ENCODE results near the gene FAM171A1.
"Not testable (repeated sequence)": the region's sequence is repeated elsewhere in the genome, so short reads cannot be mapped to it uniquely, and the experiment has no call there.

Gene FAM171A1

GRCh38 chr10:15370856-15371701 lies at the start of gene FAM171A1:
FAM171A1 (minus strand) TSS chr10:15371289; CDS start chr10:15371052, 237 bp downstream.
- peak; percentile 60 for DNase-seq

- no peak for DNase-seq
Measured at GRCh38 chr10:15420858-15421257, 49.8 kb upstream of the FAM171A1 start.

GRCh38 chr10:15419279-15419874 lies 48.3 kb upstream of the FAM171A1 start:
- peak; percentile 29 for DNase-seq

- no peak for DNase-seq
Measured at GRCh38 chr10:15416034-15416433, 44.9 kb upstream of the FAM171A1 start.

GRCh38 chr10:15411010-15411409 lies 39.9 kb upstream of the FAM171A1 start:
- no peak for DNase-seq

- not testable (repeated sequence) for DNase-seq
Measured at GRCh38 chr10:15409350-15409749, 38.3 kb upstream of the FAM171A1 start.

- no peak for DNase-seq
Measured at GRCh38 chr10:15408557-15408956, 37.5 kb upstream of the FAM171A1 start.

- DNase-seq: no peak
Measured at GRCh38 chr10:15405319-15405718, 34.2 kb upstream of the FAM171A1 start.

- DNase-seq: no peak
Measured at GRCh38 chr10:15401382-15401781, 30.3 kb upstream of the FAM171A1 start.

GRCh38 chr10:15400461-15400860 lies 29.4 kb upstream of the FAM171A1 start:
- not testable (repeated sequence) for DNase-seq

GRCh38 chr10:15399060-15399661 lies 28.1 kb upstream of the FAM171A1 start:
- DNase-seq: no peak

- no peak for DNase-seq
Measured at GRCh38 chr10:15395935-15396334, 24.8 kb upstream of the FAM171A1 start.

GRCh38 chr10:15393139-15393825 lies 22.2 kb upstream of the FAM171A1 start:
- no peak for DNase-seq

- DNase-seq: no peak
Measured at GRCh38 chr10:15391491-15391890, 20.4 kb upstream of the FAM171A1 start.

GRCh38 chr10:15388172-15388571 lies 17.1 kb upstream of the FAM171A1 start:
- not testable (repeated sequence) for DNase-seq

GRCh38 chr10:15387021-15387420 lies 15.9 kb upstream of the FAM171A1 start:
- no peak for DNase-seq

GRCh38 chr10:15385552-15386455 lies 14.7 kb upstream of the FAM171A1 start:
- DNase-seq: no peak

- no peak for DNase-seq
Measured at GRCh38 chr10:15381420-15381819, 10.3 kb upstream of the FAM171A1 start.

GRCh38 chr10:15379078-15379477 lies 8.0 kb upstream of the FAM171A1 start:
- DNase-seq: no peak

- no peak for DNase-seq
Measured at GRCh38 chr10:15378569-15378968, 7.5 kb upstream of the FAM171A1 start.

- DNase-seq: no peak
Measured at GRCh38 chr10:15374566-15374965, 3.5 kb upstream of the FAM171A1 start.

- no peak for DNase-seq
Measured at GRCh38 chr10:15374156-15374555, 3.1 kb upstream of the FAM171A1 start.
